Measurements from ENCODE around the gene ARHGAP19. TPM values are rescaled to one million over a fixed set of nuclear protein-coding genes. Genes with fewer than 3 reads are reported as not detected.

Gene ARHGAP19
- total and polyA plus RNA-seq, 3 experiments from 2014 or later, result 8.9 to 26.5 (median 23.3) TPM

GRCh38 chr10:97207756-97208346 is 84.6 kb downstream of the ARHGAP19 start:
- Mint-ChIP-seq H3K9me3 (no peaks in the 10 kb centered on the region), H3K36me3 (no peaks in the 10 kb centered on the region), H3K4me3 (no peak overlapping the region), H3K27ac (peak overlapping the region in 1 of 8 donors; percentile 74), H3K4me1 (no peaks in the 10 kb centered on the region), H3K27me3 (peaks cover 0 to 2% of the 10 kb centered on the region in 2 donors)
- ChIA-PET CTCF (interaction anchor here (0.6 to 12.5 kb wide), 5 partner anchors 12 to 185 kb away, joined by 3 to 209 read pairs (median 33); no protein-coding TSS in a partner anchor), POLR2A (no interaction called here)
- no peaks in the 10 kb centered on the region for H3K36me3 ChIP-seq (ENCODE audit: insufficient read depth, low read length)
- H3K27ac ChIP-seq (ENCODE audit: low read depth, low read length), result no peak overlapping the region
- no peaks in the 10 kb centered on the region for H3K27me3 ChIP-seq (ENCODE audit: insufficient read depth, low read length, poor library complexity, severe bottlenecking)
- H3K4me1 ChIP-seq (ENCODE audit: insufficient read depth, low read length), result no peaks in the 10 kb centered on the region
- no peaks in the 10 kb centered on the region for H3K9me3 ChIP-seq (ENCODE audit: low read length)
- DNase-seq, result no peak
- H3K4me3 ChIP-seq (ENCODE audit: low read length), result no peak overlapping the region

- ChIA-PET CTCF (interaction anchor here (0.6 to 12.5 kb wide), 4 partner anchors 11 to 184 kb away, joined by 3 to 209 read pairs (median 50); no protein-coding TSS in a partner anchor), POLR2A (no interaction called here)
- Mint-ChIP-seq H3K27me3 (peaks cover 4% of the 10 kb centered on the region in 2 donors), H3K4me1 (no peaks in the 10 kb centered on the region), H3K36me3 (no peaks in the 10 kb centered on the region), H3K4me3 (no peak overlapping the region), H3K9me3 (no peaks in the 10 kb centered on the region), H3K27ac (no peak overlapping the region)
- no peaks in the 10 kb centered on the region for H3K27me3 ChIP-seq (ENCODE audit: insufficient read depth, low read length, poor library complexity, severe bottlenecking)
- no peak for DNase-seq
- H3K4me3 ChIP-seq (ENCODE audit: low read length), result no peak overlapping the region
- H3K9me3 ChIP-seq (ENCODE audit: low read length), result no peaks in the 10 kb centered on the region
- H3K27ac ChIP-seq (ENCODE audit: low read depth, low read length), result no peak overlapping the region
- no peaks in the 10 kb centered on the region for H3K36me3 ChIP-seq (ENCODE audit: insufficient read depth, low read length)
- no peaks in the 10 kb centered on the region for H3K4me1 ChIP-seq (ENCODE audit: insufficient read depth, low read length)
Measured at GRCh38 chr10:97207131-97207530, 85.3 kb downstream of the ARHGAP19 start.

DNA sequence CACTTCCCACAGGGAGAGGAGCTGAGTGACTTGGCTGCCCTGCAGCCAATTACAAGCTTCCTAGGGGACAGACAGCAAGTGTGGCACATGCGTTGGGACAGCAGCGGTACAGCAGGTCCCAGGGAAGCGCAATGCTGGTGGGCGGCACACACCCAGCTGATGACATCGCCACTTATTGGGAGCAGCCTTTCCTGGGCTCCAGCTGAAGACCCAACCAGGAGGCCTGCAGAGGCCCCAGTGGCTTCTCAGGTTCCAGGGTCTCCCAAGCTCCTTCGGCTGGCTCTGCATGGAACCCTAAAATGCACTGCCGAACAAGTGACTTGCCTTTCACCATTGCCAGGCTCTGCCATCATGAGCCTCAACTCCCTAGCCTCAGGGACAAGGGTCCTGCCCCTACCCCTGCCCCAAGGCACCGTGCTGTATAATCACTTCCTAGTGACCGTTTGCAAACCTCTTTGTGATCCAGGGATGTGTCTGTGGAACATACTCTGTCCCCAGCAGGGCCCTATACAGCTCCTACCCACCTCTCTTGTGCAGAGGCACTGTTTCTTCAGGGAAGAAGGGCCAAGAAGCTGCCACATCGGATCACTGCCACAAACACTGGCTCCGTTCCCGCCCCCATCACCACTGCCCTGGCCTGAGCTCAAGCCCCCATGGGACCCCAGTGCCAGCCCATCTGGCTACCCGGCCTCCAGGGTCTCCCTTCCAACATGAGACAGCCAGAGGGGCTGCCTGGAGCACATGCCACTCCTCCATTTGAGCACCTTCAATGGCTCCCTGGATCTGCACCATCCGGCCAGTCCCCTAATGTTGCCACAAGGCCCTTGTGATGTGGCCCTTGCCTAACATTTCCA is 87.4 kb downstream of the ARHGAP19 start:
- H3K4me3 Mint-ChIP-seq, result no peak overlapping the region
- no peaks in the 10 kb centered on the region for H3K36me3 Mint-ChIP-seq
- ChIA-PET POLR2A (no interaction called here), CTCF (interaction anchor here (0.8 to 12.5 kb wide), 4 partner anchors 9 to 168 kb away, joined by 3 to 209 read pairs (median 50); no protein-coding TSS in a partner anchor)
- Histone ChIP-seq H3K27me3 (ENCODE audit: insufficient read depth, low read length, poor library complexity, severe bottlenecking) (no peaks in the 10 kb centered on the region), H3K36me3 (ENCODE audit: insufficient read depth, low read length) (no peaks in the 10 kb centered on the region), H3K4me3 (ENCODE audit: low read length) (no peak overlapping the region), H3K27ac (ENCODE audit: low read depth, low read length) (no peak overlapping the region), H3K4me1 (ENCODE audit: insufficient read depth, low read length) (no peaks in the 10 kb centered on the region), H3K9me3 (ENCODE audit: low read length) (no peaks in the 10 kb centered on the region)
- peaks cover 4 to 11% of the 10 kb centered on the region in 2 donors for H3K27me3 Mint-ChIP-seq
- H3K27ac Mint-ChIP-seq, result peak overlapping the region in 1 of 8 donors; percentile 51
- H3K4me1 Mint-ChIP-seq, result peaks cover 0 to 6% (median 5%) of the 10 kb centered on the region in 3 donors
- no peak for DNase-seq
- H3K9me3 Mint-ChIP-seq, result no peaks in the 10 kb centered on the region

DNA sequence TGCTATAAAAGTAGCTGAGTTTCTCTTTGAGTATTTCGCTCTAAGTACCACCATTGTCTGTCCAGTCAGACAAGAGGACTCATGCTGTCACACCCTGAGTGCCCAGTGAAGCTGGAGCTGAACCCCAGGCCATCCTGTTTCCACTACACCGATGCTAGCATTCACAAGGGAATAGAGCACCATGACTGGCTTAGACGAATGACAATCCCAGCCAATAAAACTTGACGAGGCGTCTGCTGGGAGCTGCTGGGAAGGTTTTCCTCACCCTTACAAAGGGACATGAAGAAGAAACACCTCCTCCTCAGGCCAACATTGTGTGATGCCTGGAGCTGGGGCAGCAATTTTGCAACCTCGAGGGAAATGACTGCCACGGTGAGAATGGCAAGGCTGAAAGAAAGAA is 89.2 kb downstream of the ARHGAP19 start:
- Mint-ChIP-seq H3K4me3 (no peak overlapping the region), H3K36me3 (no peaks in the 10 kb centered on the region), H3K27ac (no peak overlapping the region), H3K27me3 (peaks cover 4 to 16% of the 10 kb centered on the region in 2 donors), H3K9me3 (no peaks in the 10 kb centered on the region), H3K4me1 (peaks cover 0 to 9% (median 5%) of the 10 kb centered on the region in 3 donors)
- ChIA-PET POLR2A (no interaction called here), CTCF (interaction anchor here (8.4 to 12.5 kb wide), 2 partner anchors 7 to 129 kb away, joined by 97 to 209 read pairs; no protein-coding TSS in a partner anchor)
- no peak overlapping the region for H3K4me3 ChIP-seq (ENCODE audit: low read length)
- H3K27ac ChIP-seq (ENCODE audit: low read depth, low read length), result no peak overlapping the region
- no peaks in the 10 kb centered on the region for H3K27me3 ChIP-seq (ENCODE audit: insufficient read depth, low read length, poor library complexity, severe bottlenecking)
- H3K36me3 ChIP-seq (ENCODE audit: insufficient read depth, low read length), result no peaks in the 10 kb centered on the region
- no peaks in the 10 kb centered on the region for H3K9me3 ChIP-seq (ENCODE audit: low read length)
- no peak for DNase-seq
- H3K4me1 ChIP-seq (ENCODE audit: insufficient read depth, low read length), result no peaks in the 10 kb centered on the region

DNA sequence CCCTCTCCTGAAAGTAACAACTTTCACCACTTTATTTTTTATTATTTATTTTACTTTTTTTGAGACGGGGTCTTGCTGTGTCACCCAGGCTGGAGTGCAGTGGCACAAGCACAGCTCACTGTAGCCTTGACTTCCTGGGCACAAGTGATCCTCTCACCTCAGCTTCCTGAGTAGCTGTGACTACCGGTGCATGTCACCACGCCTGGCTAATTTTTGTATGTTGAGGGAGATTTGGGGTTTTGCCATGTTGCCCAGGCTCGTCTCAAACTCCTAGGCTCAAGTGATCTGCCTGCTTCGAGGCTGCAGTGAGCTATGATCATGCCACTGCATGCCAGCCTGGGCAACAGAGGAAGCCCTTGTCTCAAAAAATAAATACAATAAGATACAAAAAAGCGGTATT is 91.8 kb downstream of the ARHGAP19 start:
- Mint-ChIP-seq H3K4me3 (no peak overlapping the region), H3K36me3 (no peaks in the 10 kb centered on the region), H3K4me1 (peaks cover 8 to 15% (median 8%) of the 10 kb centered on the region in 3 donors), H3K27ac (peak overlapping the region in 1 of 8 donors; percentile 79), H3K27me3 (peaks cover 2 to 16% of the 10 kb centered on the region in 2 donors), H3K9me3 (no peaks in the 10 kb centered on the region)
- H3K4me3 ChIP-seq (ENCODE audit: low read length), result no peak overlapping the region
- H3K27ac ChIP-seq (ENCODE audit: low read depth, low read length), result no peak overlapping the region
- DNase-seq, result no peak
- H3K27me3 ChIP-seq (ENCODE audit: insufficient read depth, low read length, poor library complexity, severe bottlenecking), result no peaks in the 10 kb centered on the region
- ChIA-PET CTCF (interaction anchor here (2.9 kb wide), 1 partner anchor 10 kb away, joined by 14 read pairs; no protein-coding TSS in a partner anchor), POLR2A (no interaction called here)
- H3K4me1 ChIP-seq (ENCODE audit: insufficient read depth, low read length), result peaks cover 3% of the 10 kb centered on the region
- no peaks in the 10 kb centered on the region for H3K36me3 ChIP-seq (ENCODE audit: insufficient read depth, low read length)
- no peaks in the 10 kb centered on the region for H3K9me3 ChIP-seq (ENCODE audit: low read length)

- Mint-ChIP-seq H3K27ac (peak overlapping the region in 1 of 8 donors; percentile 35), H3K9me3 (no peaks in the 10 kb centered on the region), H3K4me3 (no peak overlapping the region), H3K27me3 (peaks cover 4 to 24% of the 10 kb centered on the region in 2 donors), H3K36me3 (no peaks in the 10 kb centered on the region), H3K4me1 (peaks cover 10 to 18% (median 13%) of the 10 kb centered on the region in 3 donors)
- H3K9me3 ChIP-seq (ENCODE audit: low read length), result no peaks in the 10 kb centered on the region
- H3K27ac ChIP-seq (ENCODE audit: low read depth, low read length), result no peak overlapping the region
- H3K36me3 ChIP-seq (ENCODE audit: insufficient read depth, low read length), result no peaks in the 10 kb centered on the region
- no peak overlapping the region for H3K4me3 ChIP-seq (ENCODE audit: low read length)
- H3K27me3 ChIP-seq (ENCODE audit: insufficient read depth, low read length, poor library complexity, severe bottlenecking), result no peaks in the 10 kb centered on the region
- peaks cover 5% of the 10 kb centered on the region for H3K4me1 ChIP-seq (ENCODE audit: insufficient read depth, low read length)
- ChIA-PET CTCF (interaction anchor here (1.3 to 6.8 kb wide), 3 partner anchors 8 to 127 kb away, joined by 4 to 97 read pairs (median 26); no protein-coding TSS in a partner anchor), POLR2A (no interaction called here)
- DNase-seq, result no peak
Measured at GRCh38 chr10:97199152-97199551, 93.3 kb downstream of the ARHGAP19 start.

DNA sequence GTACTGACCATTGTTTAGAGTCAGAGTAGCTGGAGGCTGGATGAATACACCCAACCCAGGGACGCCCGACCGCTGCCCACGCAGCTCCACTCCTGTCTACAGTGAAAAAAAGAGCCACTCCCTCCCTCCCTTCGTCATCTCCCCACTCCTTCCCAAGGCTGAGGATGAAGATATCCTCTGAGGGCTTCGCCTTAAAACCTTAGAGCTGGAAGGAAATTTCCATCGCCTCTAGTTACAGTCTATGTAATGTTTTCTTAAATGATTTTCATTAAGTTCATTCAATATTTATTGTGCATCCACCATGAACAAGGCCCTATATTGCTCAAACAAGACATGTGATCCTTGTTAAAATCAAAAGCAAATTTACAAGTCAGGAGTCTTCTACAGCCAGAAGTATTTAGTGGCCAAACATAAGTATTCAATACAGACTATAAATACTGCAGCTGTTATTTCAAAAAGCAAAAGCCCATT is 95.4 kb downstream of the ARHGAP19 start:
- H3K4me1 ChIP-seq (ENCODE audit: insufficient read depth, low read length), result peaks cover 5% of the 10 kb centered on the region
- Mint-ChIP-seq H3K27me3 (peaks cover 4 to 35% of the 10 kb centered on the region in 2 donors), H3K36me3 (no peaks in the 10 kb centered on the region), H3K9me3 (no peaks in the 10 kb centered on the region), H3K27ac (peak overlapping the region in 1 of 8 donors; percentile 43), H3K4me1 (peaks cover 10 to 18% (median 13%) of the 10 kb centered on the region in 3 donors), H3K4me3 (peak overlapping the region in 6 of 7 donors; percentile 1 to 94 (median 54))
- no peak overlapping the region for H3K4me3 ChIP-seq (ENCODE audit: low read length)
- H3K36me3 ChIP-seq (ENCODE audit: insufficient read depth, low read length), result no peaks in the 10 kb centered on the region
- H3K27me3 ChIP-seq (ENCODE audit: insufficient read depth, low read length, poor library complexity, severe bottlenecking), result peaks cover 3% of the 10 kb centered on the region
- H3K27ac ChIP-seq (ENCODE audit: low read depth, low read length), result no peak overlapping the region
- H3K9me3 ChIP-seq (ENCODE audit: low read length), result no peaks in the 10 kb centered on the region
- ChIA-PET POLR2A (no interaction called here), CTCF (interaction anchor here (0.7 to 6.8 kb wide), 17 partner anchors 9 to 564 kb away, joined by 3 to 97 read pairs (median 5); no protein-coding TSS in a partner anchor)
- no peak for DNase-seq

All from CD8-positive, alpha-beta memory T cell (primary cell).